Neuron (in vitro differentiated cells): Measurements from ENCODE around the gene CRYBG2.

ENCODE experiments used
- H2AFZ ChIP-seq: one replicate; pipeline ENCODE4 v1.6.1; 2013; ENCODE audit warnings: low read depth, mild to moderate bottlenecking, inconsistent platforms, low read length, moderate library complexity
- H3K27me3 ChIP-seq: one replicate; pipeline ENCODE4 v1.6.1; 2013; ENCODE audit warnings: low read length; ENCODE audit not compliant: insufficient read depth
- H3K36me3 ChIP-seq: one replicate; pipeline ENCODE4 v1.6.1; 2013; ENCODE audit warnings: low read length; ENCODE audit not compliant: insufficient read depth
- H3K4me1 ChIP-seq: one replicate; pipeline ENCODE4 v1.6.1; 2013; ENCODE audit warnings: low read length; ENCODE audit not compliant: insufficient read depth
- H3K4me3 ChIP-seq: 2 replicates; pipeline ENCODE4 v1.5.1; 2013; ENCODE audit warnings: mild to moderate bottlenecking, low read length, moderate library complexity
- H3K9me3 ChIP-seq: one replicate; pipeline ENCODE4 v1.6.1; 2013; ENCODE audit warnings: low read length

Gene CRYBG2

GRCh38 chr1:26352338-26352679, 1.6 kb downstream of the CRYBG2 start:
- peaks cover 21% of the 10 kb centered on the region for H3K4me1 ChIP-seq
- no peaks in the 10 kb centered on the region for H3K36me3 ChIP-seq
- no peaks in the 10 kb centered on the region for H3K9me3 ChIP-seq
- H3K27me3 ChIP-seq: no peaks in the 10 kb centered on the region
- H2AFZ ChIP-seq: no peak overlapping the region
- H3K4me3 ChIP-seq: no peak overlapping the region

DNA sequence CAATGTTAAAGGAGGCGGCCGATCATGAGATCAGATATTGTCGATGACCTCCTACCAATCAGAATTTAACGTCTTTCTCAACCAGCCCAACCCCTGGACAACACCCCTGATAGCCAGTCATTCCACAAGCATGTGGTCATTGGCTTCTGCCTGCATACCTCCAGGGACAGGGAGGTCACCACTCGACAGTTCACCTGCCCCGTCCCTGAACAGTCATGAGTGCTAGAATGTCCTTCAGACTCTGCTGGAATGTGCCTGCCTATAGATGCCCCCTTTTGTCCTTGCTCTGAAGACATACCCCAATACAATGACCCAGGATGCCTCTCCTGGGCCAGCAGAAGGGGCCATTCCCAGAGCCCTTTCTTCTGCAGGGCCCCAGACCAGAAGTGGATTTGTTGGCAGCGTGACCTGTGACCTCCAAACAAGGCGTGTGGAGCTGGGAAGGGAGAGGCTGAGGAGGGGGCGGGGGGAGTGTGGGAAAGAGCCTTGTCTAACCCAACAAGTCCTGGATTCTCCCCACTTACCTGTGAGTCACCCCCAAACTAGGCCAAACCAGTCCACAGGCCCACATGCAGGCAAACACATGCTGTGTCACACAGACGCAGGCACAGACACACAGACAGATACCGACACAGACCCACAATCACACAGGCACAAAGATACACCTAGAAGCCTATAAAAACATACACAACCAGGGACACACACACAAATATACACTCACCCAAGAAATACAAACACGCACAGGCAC, 2.2 kb downstream of the CRYBG2 start:
- Histone ChIP-seq H3K4me3 (no peak overlapping the region), H3K36me3 (no peaks in the 10 kb centered on the region), H3K4me1 (peaks cover 21% of the 10 kb centered on the region), H3K9me3 (no peaks in the 10 kb centered on the region), H2AFZ (no peak overlapping the region), H3K27me3 (no peaks in the 10 kb centered on the region)

DNA sequence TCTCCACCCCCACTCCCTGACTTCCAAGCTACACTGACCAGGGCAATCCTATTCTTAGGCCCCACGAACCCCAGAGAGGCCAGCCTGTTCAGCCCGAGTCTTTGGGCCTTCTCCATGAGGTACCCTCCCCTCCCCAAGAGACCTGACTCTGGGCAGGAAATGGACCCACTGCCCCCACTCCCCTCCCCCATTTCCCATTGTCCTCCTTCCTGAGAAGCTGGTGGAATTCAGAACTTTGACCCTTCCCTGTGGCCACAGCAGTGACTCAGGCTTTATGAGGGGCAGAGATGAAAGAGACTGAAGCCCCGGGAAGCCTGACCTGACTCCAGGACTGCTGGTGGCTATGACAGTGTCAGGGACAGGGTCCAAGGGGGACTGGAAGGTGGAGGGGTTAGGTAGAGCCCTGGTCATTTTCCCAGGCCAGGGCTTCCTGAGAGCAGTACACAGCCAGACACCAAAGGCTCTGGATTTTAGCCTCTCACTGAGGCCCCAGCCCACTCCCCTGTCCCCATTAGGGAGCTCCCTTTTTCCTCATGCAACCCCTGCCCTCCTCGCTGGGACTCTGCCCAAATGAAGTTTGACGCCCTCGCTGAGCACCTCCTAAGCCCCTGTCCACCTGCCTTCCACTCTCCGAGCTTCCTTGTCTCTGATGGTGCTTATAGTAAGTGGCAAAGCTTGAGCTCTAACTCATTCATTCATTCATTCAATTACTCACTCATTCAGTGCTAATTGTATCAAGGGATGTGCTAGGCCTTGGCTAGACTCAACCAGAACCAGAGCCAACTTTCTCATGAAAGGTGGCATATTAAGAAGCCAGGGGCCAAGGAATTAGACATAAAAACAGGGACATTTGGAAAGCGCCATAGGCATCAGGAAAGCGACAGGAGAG, 3.0 kb downstream of the CRYBG2 start:
- no peaks in the 10 kb centered on the region for H3K27me3 ChIP-seq
- H3K9me3 ChIP-seq: no peaks in the 10 kb centered on the region
- H3K36me3 ChIP-seq: no peaks in the 10 kb centered on the region
- H3K4me3 ChIP-seq: no peak overlapping the region
- peaks cover 21% of the 10 kb centered on the region for H3K4me1 ChIP-seq
- no peak overlapping the region for H2AFZ ChIP-seq

DNA sequence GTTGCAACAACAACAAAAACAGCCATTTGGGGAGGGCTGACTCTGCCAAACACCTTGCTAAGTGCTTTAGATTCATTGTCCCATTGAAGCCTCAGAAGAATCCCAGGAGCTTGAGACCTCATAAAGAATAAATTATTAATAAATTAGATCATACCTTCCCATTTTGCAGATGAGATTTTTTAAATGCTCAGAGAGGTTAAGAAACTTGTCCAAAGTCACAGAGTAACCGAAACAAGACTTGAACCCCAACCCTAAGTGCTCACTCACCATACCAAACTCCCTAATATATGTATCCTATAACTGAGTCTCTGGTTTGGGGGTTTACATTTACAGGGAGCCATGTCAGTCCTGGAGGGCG, 3.6 kb downstream of the CRYBG2 start:
- Histone ChIP-seq H3K27me3 (no peaks in the 10 kb centered on the region), H3K36me3 (no peaks in the 10 kb centered on the region), H2AFZ (no peak overlapping the region), H3K4me3 (no peak overlapping the region), H3K4me1 (peaks cover 21% of the 10 kb centered on the region), H3K9me3 (no peaks in the 10 kb centered on the region)

DNA sequence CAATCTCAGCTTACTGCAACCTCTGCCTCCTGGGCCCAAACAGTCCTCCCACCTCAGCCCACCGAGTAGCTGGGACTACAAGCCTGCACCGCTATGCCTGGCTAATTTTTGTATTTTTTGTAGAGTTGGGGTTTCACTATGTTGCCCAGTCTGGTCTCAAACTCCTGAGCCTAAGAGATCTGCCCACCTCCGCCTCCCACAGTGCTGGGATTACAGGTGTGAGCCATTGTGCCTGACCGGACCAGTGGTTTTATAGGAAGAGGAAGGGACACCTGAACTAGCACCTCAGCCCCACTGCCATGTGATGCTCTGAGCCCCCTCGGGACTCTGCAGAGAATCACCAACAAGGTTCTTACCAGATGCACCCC, 4.1 kb downstream of the CRYBG2 start:
- H3K4me3 ChIP-seq: no peak overlapping the region

GRCh38 chr1:26349188-26349876, 4.6 kb downstream of the CRYBG2 start:
- Histone ChIP-seq H3K36me3 (no peaks in the 10 kb centered on the region), H3K4me1 (peaks cover 21% of the 10 kb centered on the region), H2AFZ (no peak overlapping the region), H3K27me3 (no peaks in the 10 kb centered on the region), H3K4me3 (no peak overlapping the region), H3K9me3 (no peaks in the 10 kb centered on the region)

More for the DNA sequence above, 4.1 kb downstream of the CRYBG2 start:
- H3K4me1 ChIP-seq: peaks cover 21% of the 10 kb centered on the region
- H3K36me3 ChIP-seq: no peaks in the 10 kb centered on the region
- no peak overlapping the region for H2AFZ ChIP-seq
- no peaks in the 10 kb centered on the region for H3K27me3 ChIP-seq
- H3K9me3 ChIP-seq: no peaks in the 10 kb centered on the region

DNA sequence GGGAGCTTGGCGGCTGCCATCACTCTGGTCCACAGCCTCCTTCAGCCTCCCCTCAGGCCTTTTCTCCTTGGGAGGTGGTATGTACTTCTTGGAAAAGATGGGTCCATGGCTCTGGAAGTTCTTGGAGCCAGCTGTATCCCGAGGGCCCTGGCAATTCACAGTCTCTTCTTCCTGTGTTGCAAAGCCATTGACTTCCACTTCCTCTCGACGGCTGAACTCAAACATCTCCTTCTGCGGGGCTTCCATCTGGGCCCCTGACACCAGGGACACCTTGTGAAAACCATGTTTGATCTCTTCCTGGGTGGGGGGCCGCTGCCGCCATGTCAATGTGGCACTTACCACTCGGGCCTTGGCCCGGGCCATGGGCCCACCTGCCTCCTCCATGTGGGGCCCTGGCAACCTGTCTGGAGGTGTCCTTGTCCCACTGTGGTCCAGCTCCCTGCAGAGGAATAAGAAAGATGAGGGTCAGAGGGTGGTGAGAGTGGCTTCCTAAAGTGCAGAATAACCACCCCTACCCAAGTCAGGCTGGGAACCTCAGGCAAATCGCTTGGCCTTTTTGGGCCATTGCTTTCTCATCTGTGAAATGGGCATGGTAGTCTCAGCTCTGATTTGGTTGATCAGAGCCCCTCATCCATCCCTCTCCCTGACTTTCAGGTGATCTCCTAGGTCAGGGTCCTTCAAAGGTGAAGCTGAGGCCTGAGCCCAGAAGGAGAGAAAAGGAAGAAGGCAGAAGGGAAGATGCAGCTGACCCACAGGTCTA, 7.5 kb downstream of the CRYBG2 start:
- Histone ChIP-seq H3K4me1 (peaks cover 12% of the 10 kb centered on the region), H3K9me3 (no peaks in the 10 kb centered on the region), H3K4me3 (no peak overlapping the region), H3K36me3 (no peaks in the 10 kb centered on the region), H3K27me3 (no peaks in the 10 kb centered on the region), H2AFZ (no peak overlapping the region)

GRCh38 chr1:26345718-26346117, 8.2 kb downstream of the CRYBG2 start:
- Histone ChIP-seq H3K9me3 (no peaks in the 10 kb centered on the region), H3K27me3 (no peaks in the 10 kb centered on the region), H3K4me1 (peaks cover 4% of the 10 kb centered on the region), H2AFZ (no peak overlapping the region), H3K36me3 (no peaks in the 10 kb centered on the region), H3K4me3 (no peak overlapping the region)

GRCh38 chr1:26344147-26344920, 9.6 kb downstream of the CRYBG2 start:
- no peak overlapping the region for H2AFZ ChIP-seq
- H3K4me3 ChIP-seq: no peak overlapping the region
- H3K36me3 ChIP-seq: no peaks in the 10 kb centered on the region
- H3K4me1 ChIP-seq: no peaks in the 10 kb centered on the region
- H3K27me3 ChIP-seq: no peaks in the 10 kb centered on the region
- no peaks in the 10 kb centered on the region for H3K9me3 ChIP-seq

- Histone ChIP-seq H3K4me3 (no peak overlapping the region), H3K9me3 (no peaks in the 10 kb centered on the region), H3K4me1 (no peaks in the 10 kb centered on the region), H3K36me3 (no peaks in the 10 kb centered on the region), H3K27me3 (no peaks in the 10 kb centered on the region), H2AFZ (no peak overlapping the region)
Measured at GRCh38 chr1:26340047-26340481, 13.9 kb downstream of the CRYBG2 start.

DNA sequence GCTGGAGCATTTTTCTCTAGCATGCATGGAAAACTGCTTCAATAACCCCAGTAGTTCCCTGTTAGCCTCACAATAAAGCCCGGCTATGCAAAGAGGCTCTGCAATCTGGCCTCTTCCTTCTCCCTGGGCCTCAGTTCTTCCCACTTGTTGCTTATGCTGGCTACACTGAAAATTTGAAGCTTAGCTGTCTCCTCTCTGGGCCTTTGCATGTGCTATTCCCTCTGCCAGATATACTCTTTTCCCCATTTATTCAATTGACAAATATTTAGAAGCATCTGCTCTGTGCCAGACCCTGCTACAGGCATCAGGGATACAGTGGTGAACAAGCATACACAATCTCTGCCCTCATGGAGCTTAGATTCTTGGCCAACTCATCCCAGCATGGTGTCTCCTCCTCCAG, 15.3 kb downstream of the CRYBG2 start:
- Histone ChIP-seq H3K36me3 (no peaks in the 10 kb centered on the region), H3K9me3 (no peaks in the 10 kb centered on the region), H2AFZ (no peak overlapping the region), H3K27me3 (no peaks in the 10 kb centered on the region), H3K4me3 (no peak overlapping the region), H3K4me1 (no peaks in the 10 kb centered on the region)

GRCh38 chr1:26337625-26338024, 16.3 kb downstream of the CRYBG2 start:
- H3K27me3 ChIP-seq: no peaks in the 10 kb centered on the region
- H2AFZ ChIP-seq: no peak overlapping the region
- H3K36me3 ChIP-seq: no peaks in the 10 kb centered on the region
- no peaks in the 10 kb centered on the region for H3K4me1 ChIP-seq
- no peak overlapping the region for H3K4me3 ChIP-seq
- H3K9me3 ChIP-seq: no peaks in the 10 kb centered on the region
